ENCODE results near the gene KCNC3.

DNA sequence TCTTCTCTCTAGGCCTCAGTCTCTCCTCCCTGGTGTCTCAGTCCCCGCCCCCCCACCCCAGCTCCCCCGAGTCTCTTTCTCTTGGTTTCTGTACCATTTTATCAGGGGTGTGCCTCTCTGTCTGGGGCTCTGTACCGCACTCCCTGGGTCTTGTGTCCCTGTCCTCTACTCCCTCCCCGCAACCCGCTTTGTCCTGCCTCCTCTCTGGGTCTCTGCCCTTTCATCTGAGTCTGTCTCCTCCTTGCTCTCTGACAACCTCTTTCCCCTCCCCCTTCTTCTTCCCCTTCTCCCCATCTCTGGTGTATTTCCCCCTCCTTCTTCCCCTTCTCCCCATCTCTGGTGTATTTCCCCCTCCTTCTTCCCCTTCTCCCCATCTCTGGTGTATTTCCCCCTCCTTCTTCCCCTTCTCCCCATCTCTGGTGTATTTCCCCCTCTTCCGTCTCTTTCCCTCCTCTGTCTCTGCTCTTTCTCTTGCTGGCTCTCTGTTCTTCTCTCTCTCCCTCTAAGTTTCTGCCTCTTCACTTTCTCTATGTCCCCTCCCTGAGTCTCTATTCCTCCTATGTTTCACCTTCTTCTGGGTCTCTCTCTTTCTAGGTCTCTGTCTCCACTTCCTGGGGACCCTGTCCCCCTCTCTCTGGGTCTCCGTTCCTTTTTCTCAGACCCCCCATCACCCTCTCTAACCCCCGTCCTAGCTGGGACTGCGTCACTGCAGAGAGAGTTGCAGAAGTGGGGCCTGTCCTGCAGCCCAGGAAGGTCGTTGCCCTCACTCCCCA, 2.2 kb upstream of the KCNC3 start:
- TF ChIP-seq CTCF (conservative IDR thresholded peaks at IDR 0.05; ENCODE audit: low read depth, low read length) (no peak), MXI1 (IDR thresholded peaks at IDR 0.05; ENCODE audit: borderline replicate concordance, low read depth, low read length) (no peak), POLR2A (IDR thresholded peaks at IDR 0.05; ENCODE audit: low read depth, low read length) (no peak), RAD21 (IDR thresholded peaks at IDR 0.05; ENCODE audit: low read length) (no peak), MAZ (IDR thresholded peaks at IDR 0.05; ENCODE audit: borderline replicate concordance, low read depth, low read length) (no peak), ELK1 (IDR thresholded peaks at IDR 0.05; ENCODE audit: borderline replicate concordance, low read depth, low read length) (no peak), BHLHE40 (IDR thresholded peaks at IDR 0.05; ENCODE audit: low read depth, low read length) (no peak)
- TF ChIP-seq, protein P1, sequence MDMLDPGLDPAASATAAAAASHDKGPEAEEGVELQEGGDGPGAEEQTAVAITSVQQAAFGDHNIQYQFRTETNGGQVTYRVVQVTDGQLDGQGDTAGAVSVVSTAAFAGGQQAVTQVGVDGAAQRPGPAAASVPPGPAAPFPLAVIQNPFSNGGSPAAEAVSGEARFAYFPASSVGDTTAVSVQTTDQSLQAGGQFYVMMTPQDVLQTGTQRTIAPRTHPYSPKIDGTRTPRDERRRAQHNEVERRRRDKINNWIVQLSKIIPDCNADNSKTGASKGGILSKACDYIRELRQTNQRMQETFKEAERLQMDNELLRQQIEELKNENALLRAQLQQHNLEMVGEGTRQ (IDR thresholded peaks at IDR 0.05; ENCODE audit: low read depth, low read length): no peak

Data from IMR-90 (cell line).